H1 (cell line): ENCODE measurements around the gene IL19. TPM values are rescaled to one million over a fixed set of nuclear protein-coding genes. Genes with fewer than 3 reads are reported as not detected.

Experiments used
- CHD2 ChIP-seq: IDR thresholded peaks from 2 replicates; pipeline ENCODE4 v1.6.1; 2012; ENCODE audit warnings: low read length, improper control_type of control experiment
- HDAC6 ChIP-seq: IDR thresholded peaks from one replicate; pipeline ENCODE4 v1.7.1; 2012; ENCODE audit warnings: low read depth, mild to moderate bottlenecking, inconsistent platforms, low read length, moderate library complexity
- KDM5A ChIP-seq: fragments of 200-600 bp; IDR thresholded peaks from 2 replicates; pipeline ENCODE4 v1.7.1; 2012; ENCODE audit warnings: mild to moderate bottlenecking, low read length, inconsistent platforms, mixed read lengths
- MAFK ChIP-seq: IDR thresholded peaks from 2 replicates; pipeline ENCODE4 v1.6.1; 2012; ENCODE audit warnings: low read depth, mild to moderate bottlenecking, improper control_type of control experiment, low read length
- MAX ChIP-seq: IDR thresholded peaks from 2 replicates; pipeline ENCODE4 v1.6.1; 2012; ENCODE audit warnings: inconsistent platforms
- POLR2A ChIP-seq, 2 experiments: IDR thresholded peaks; 1 replicate in 1 of 2; 2 replicates in 1 of 2; pipeline ENCODE4 v1.6.1; 2011; ENCODE audit warnings: low read depth in 2 of 2, low read length in 2 of 2, mild to moderate bottlenecking in 2 of 2; ENCODE audit errors: control extremely low read depth in 1 of 2
- RAD21 ChIP-seq, 2 experiments: IDR thresholded peaks in 1 of 2; conservative IDR thresholded peaks in 1 of 2; 2 replicates each; pipeline ENCODE4 v1.6.1; 2011; ENCODE audit warnings: low read depth in 2 of 2, low read length in 2 of 2, improper control_type of control experiment in 1 of 2, inconsistent platforms in 1 of 2, mild to moderate bottlenecking in 1 of 2, moderate library complexity in 1 of 2
- TEAD4 ChIP-seq: IDR thresholded peaks from 2 replicates; pipeline ENCODE4 v1.6.1; 2012; ENCODE audit warnings: low read depth, low read length, inconsistent platforms, mixed read lengths
- polyA plus RNA-seq, 7 experiments: library from polyadenylated mRNA; depleted of rRNA in 3 of 7; stranded (reverse) in 5 of 7; unstranded in 2 of 7; fragments of >200 nt in 5 of 7; fragments of 200-250 nt in 2 of 7; gene quantifications; 1 replicate in 5 of 7; 2 replicates in 1 of 7; 4 replicates in 1 of 7; pipeline versions ENCODE4 v1.2.1 to v1.2.3, GENCODE V29; 2011 to 2013; ENCODE audit warnings: missing spikeins in 2 of 7, mixed read lengths in 2 of 7
- total RNA-seq: library from RNA; stranded (reverse); fragmentation: NEBNext Ultra II Directional; extraction: Animal tissue kit (Norgen Biotek cat#: 25700); gene quantifications from 2 replicates; pipeline ENCODE4 v1.2.1, GENCODE V29; 2021

Gene IL19
- total and polyA plus RNA-seq, 2 of the 8 experiments (the other 6 are each of a cell fraction or from before 2014, with no cell fraction given): not detected

- TF ChIP-seq MAFK: no peak
- TF ChIP-seq TEAD4: no peak
- TF ChIP-seq POLR2A (IDR thresholded peaks at IDR 0.05; ENCODE audit: control extremely low read depth in 1 of 2, low read depth in 2 of 2, low read length in 2 of 2): no peak
- no peak for TF ChIP-seq CHD2
- no peak for TF ChIP-seq HDAC6
- TF ChIP-seq RAD21 (IDR thresholded peaks at IDR 0.05 in 1 of 2, conservative IDR thresholded peaks at IDR 0.05 in 1 of 2; ENCODE audit: low read depth in 2 of 2, low read length in 2 of 2): no peak
- no peak for TF ChIP-seq MAX
- TF ChIP-seq KDM5A: no peak
- TF ChIP-seq, all 59 proteins: peak for 0
Measured at GRCh38 chr1:206826394-206826793, 55.8 kb downstream of the IL19 start (continued).
